Measurements from ENCODE around the gene GALNT18. TPM values are rescaled to one million over a fixed set of nuclear protein-coding genes. Genes with fewer than 3 reads are reported as not detected.

GALNT18 gene
- polyA plus RNA-seq, 4 donors = 22.2 to 35.0 (median 29.4) TPM

GRCh38 chr11:11262171-11262920 lies 359.5 kb downstream of the GALNT18 start:
- DNase-seq (ENCODE audit: low read depth in 4 of 4, low spot score in 2 of 4) = no peak

- DNase-seq (ENCODE audit: low read depth in 4 of 4, low spot score in 2 of 4) = no peak
These were observed 360.2 kb downstream of the GALNT18 start for GRCh38 chr11:11261629-11262028.

GRCh38 chr11:11260903-11261302 lies 360.9 kb downstream of the GALNT18 start:
- DNase-seq (ENCODE audit: low read depth in 4 of 4, low spot score in 2 of 4) = no peak

- DNase-seq (ENCODE audit: low read depth in 4 of 4, low spot score in 2 of 4) = no peak
These were observed 367.8 kb downstream of the GALNT18 start for GRCh38 chr11:11253995-11254394.

- DNase-seq (ENCODE audit: low read depth in 4 of 4, low spot score in 2 of 4) = no peak
These were observed 368.3 kb downstream of the GALNT18 start for GRCh38 chr11:11253497-11253896.

- no peak for DNase-seq (ENCODE audit: low read depth in 4 of 4, low spot score in 2 of 4)
These were observed 369.4 kb downstream of the GALNT18 start for GRCh38 chr11:11252403-11252802.

- DNase-seq (ENCODE audit: low read depth in 4 of 4, low spot score in 2 of 4) = no peak
These were observed 370.3 kb downstream of the GALNT18 start for GRCh38 chr11:11251394-11251970.

GRCh38 chr11:11250470-11250869 lies 371.3 kb downstream of the GALNT18 start:
- DNase-seq (ENCODE audit: low read depth in 4 of 4, low spot score in 2 of 4) = no peak

GRCh38 chr11:11247576-11247975 lies 374.2 kb downstream of the GALNT18 start:
- DNase-seq (ENCODE audit: low read depth in 4 of 4, low spot score in 2 of 4) = no peak

- DNase-seq (ENCODE audit: low read depth in 4 of 4, low spot score in 2 of 4) = no peak
These were observed 374.7 kb downstream of the GALNT18 start for GRCh38 chr11:11247086-11247485.

GRCh38 chr11:11246166-11246565 lies 375.6 kb downstream of the GALNT18 start:
- DNase-seq (ENCODE audit: low read depth in 4 of 4, low spot score in 2 of 4) = no peak

- no peak for DNase-seq (ENCODE audit: low read depth in 4 of 4, low spot score in 2 of 4)
These were observed 376.4 kb downstream of the GALNT18 start for GRCh38 chr11:11245453-11245852.

GRCh38 chr11:11244470-11245080 lies 377.2 kb downstream of the GALNT18 start:
- no peak for DNase-seq (ENCODE audit: low read depth in 4 of 4, low spot score in 2 of 4)

GRCh38 chr11:11243590-11244469 lies 378.0 kb downstream of the GALNT18 start:
- peak in 1 of 4 donors; percentile 32 for DNase-seq (ENCODE audit: low read depth in 4 of 4, low spot score in 2 of 4)

GRCh38 chr11:11243209-11243589 lies 378.6 kb downstream of the GALNT18 start:
- DNase-seq (ENCODE audit: low read depth in 4 of 4, low spot score in 2 of 4) = no peak

GRCh38 chr11:11241284-11241683 lies 380.5 kb downstream of the GALNT18 start:
- no peak for DNase-seq (ENCODE audit: low read depth in 4 of 4, low spot score in 2 of 4)

GRCh38 chr11:11239959-11240358 lies 381.8 kb downstream of the GALNT18 start:
- DNase-seq (ENCODE audit: low read depth in 4 of 4, low spot score in 2 of 4) = no peak

- DNase-seq (ENCODE audit: low read depth in 4 of 4, low spot score in 2 of 4) = no peak
These were observed 384.6 kb downstream of the GALNT18 start for GRCh38 chr11:11237070-11237832.

- DNase-seq (ENCODE audit: low read depth in 4 of 4, low spot score in 2 of 4) = no peak
These were observed 385.2 kb downstream of the GALNT18 start for GRCh38 chr11:11236498-11237059.

GRCh38 chr11:11231763-11232162 lies 390.0 kb downstream of the GALNT18 start:
- no peak for DNase-seq (ENCODE audit: low read depth in 4 of 4, low spot score in 2 of 4)

All from left renal cortex interstitium (tissue), 4 donors.